HG03520 (cell line): Measurements from ENCODE around the gene KCNH6.
A peak's percentile ranks its signal among the peaks of the same experiment; 100 is the strongest.

Experiments
- ATAC-seq: cut with Tn5 transposase; IDR thresholded peaks from one replicate; pipeline ENCODE4 v1.9.1; 2021; ENCODE audit warnings: mild to moderate bottlenecking, moderate library complexity; ENCODE audit not compliant: unreplicated experiment

KCNH6 gene

DNA sequence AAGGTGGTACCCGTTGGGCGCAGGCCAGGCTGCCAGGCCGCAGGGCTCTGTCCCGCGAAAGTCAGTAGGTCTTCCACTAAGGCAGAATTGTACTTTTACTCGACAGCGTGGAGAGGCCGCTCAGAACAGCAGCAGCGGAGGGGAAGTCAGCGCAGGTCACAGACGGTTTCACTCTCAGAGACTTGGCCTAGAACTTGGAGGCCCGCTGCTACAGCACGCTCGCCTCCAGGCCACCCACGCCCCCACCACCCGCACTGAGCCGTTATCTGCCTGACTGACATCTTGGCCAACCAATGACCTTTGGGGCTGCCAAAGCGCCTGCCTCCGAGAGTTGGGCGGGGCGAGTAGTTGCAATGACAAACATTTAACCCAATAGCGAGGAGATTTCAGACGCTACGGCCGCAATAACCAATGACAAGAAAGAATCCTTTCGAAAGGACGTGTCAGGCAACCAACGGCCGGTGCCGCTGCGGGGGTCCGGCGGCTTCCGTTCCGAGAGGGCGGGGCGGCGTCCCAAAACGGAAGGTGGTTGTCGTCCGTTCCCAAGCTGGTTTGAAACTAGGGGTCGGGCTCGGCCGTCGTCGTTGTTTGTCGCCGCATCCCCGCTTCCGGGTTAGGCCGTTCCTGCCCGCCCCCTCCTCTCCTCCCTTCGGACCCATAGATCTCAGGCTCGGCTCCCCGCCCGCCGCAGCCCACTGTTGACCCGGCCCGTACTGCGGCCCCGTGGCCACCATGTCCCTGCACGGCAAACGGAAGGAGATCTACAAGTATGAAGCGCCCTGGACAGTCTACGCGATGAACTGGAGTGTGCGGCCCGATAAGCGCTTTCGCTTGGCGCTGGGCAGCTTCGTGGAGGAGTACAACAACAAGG is 27.0 kb downstream of the KCNH6 start, which contains the start of gene DCAF7:
Gene DCAF7 (plus strand): TSS at position 532 of the 871 bp plus-strand sequence. CDS start 201 bp downstream, at position 733.
- ATAC-seq: peak; percentile 94

DNA sequence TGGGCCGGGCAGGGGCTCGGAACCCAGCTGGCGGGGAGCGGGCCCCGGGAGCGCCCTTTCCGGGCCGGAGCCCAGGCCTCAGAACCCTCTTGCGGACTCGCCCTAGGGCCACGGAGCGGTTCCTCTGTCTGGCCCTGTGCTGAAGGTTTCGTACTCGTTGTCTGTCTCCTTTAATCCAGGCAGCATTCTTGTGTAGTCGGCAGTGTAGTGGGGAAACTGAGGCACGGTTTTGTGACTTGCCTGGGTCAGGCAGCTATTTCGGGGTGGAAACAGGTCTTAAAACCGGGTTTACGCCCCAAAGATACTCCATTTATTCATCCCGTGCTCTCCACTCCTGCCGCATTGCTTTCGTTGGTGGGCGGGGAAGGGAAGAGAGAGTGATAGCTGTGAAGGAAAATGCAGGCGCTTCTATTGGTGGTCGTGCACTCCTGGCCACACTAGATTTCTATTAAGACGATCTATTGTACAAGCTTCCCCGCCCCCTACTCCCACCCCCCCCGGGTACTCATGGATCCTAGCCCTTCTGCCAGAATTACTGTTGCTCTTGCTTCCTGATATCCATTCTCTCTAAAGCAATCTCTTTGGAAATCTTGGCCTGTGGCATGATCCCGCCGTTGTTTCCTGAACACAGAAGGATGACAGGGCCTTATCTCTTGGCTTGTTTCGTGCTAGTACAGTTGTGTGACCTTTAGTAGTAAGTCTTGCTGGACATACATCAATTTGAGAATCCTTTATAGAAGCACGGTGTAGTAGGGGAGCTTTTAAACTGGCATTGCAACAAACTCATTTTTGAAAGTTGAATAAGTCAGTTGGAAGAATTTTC is 27.9 kb downstream of the KCNH6 start:
- ATAC-seq: no peak

DNA sequence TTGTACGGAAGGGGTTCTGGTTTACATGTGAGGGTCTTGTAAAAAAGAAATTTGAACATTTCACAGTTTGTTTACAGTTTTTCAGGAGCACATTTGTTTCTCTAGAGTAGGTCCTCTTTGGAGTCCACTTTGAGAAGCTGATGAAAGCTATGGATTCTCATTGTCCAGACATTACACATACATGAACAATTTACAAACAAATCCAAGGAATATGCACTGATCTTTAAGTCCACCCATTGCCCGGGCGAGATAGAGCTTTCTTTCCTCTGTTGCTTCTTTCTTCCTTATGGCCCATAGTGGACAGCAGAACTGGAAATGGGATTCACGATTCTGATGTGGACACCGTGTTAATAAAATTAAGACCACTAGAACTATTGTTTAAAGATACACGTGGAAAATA is 29.1 kb downstream of the KCNH6 start:
- ATAC-seq: no peak

DNA sequence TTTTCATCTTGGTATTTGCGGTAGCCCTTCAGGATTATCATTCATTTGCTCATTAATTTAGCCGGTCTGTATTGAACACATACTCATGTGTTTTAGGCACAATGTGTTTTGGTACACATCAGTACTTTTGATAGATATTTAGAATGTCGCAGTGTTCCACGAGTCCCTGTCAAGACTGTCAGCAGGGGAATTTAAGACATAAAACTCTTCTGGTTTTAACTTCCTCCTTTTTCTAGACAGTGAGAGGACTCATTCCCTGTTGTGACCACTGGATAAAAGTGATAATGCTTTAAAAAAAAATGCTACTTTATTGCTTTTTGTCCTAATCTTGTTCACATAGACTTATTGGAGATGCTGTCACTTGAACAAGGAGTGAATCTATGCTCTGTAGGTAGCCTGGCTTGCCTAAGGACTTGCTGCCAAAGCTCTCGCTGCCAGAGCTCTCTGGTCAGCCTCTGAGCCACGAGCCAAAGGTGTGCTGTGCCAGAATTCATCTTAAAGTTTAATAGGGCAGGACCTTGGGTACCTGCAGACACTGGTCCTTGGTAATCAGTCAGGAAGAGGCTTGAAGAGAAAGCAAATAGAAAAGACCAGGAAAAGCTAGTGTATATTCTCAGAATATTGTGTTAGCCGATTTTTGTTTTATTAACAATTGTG is 32.5 kb downstream of the KCNH6 start:
- no peak for ATAC-seq

DNA sequence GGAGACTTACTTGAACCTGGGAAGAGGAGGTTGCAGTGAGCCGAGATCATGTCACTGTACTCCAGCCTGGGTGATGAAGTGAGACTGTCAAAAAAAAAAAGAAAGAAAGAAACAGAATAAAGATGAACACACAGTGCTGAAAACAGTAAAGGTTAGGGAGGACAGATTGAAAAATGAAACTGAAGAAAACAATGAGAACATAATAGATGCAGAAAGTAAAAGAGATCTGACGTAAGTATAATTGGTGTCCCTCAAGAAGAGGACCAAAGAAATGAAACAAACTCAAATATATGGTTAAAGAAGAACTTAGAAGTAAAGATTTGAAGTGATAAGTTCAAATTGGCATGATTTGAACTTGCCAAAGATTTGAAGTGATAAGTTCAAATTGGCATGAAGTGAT is 34.3 kb downstream of the KCNH6 start:
- ATAC-seq: no peak

DNA sequence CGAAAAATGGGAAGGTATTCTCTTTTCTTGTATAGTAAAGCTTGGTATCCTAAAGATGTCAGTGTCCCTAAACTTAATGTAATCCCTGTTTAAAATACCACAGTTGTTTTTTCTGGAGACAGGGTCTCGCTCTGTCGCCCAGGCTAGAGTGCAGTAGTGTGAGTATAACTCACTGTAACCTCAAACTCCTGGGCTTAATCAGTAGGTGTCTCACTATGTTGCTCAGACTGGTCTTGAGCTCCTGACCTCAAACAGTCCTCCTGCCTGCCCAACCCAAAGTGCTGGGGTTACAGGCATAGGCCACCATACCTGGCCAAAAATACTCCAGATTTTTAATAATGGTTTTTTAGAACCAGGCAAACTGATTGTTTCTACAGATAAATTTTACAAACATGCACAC is 35.3 kb downstream of the KCNH6 start:
- ATAC-seq: no peak

DNA sequence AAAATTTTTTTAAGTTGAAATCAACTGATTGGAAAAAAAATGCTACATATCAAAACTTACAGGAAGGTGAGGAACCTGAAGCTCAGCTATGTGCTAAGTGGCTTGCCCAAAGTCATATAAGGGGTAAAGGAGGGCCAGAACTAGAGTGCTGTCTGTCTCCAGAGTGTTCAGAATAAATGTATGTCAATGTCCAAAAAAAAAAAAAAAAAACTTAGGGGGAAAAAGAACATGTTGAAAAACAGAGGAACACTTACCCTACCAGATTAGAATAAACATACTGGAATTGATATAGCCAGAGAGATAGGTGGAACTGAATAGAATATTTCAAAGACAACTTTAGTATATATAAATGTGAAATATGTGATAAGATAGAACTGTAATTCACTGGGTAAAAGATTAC is 38.7 kb downstream of the KCNH6 start:
- ATAC-seq: no peak

DNA sequence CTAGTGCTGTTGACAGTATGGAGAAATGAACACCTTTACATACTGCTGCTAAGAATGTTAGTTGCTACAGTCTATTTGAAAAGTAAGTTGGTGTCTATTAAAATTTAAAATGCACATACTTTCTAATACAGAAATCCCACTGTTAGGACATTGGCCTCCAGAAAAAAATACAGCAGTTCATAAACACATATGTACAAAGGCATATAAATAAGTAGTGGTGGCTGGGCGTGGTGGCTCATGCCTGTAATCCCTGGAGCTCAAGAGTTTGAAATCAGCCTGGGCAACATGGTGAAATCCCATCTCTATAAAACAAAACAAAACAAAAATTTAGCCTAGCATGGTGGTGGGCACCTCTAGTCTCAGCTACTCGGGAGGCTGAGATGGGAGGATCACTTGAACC is 40.2 kb downstream of the KCNH6 start:
- ATAC-seq: no peak

DNA sequence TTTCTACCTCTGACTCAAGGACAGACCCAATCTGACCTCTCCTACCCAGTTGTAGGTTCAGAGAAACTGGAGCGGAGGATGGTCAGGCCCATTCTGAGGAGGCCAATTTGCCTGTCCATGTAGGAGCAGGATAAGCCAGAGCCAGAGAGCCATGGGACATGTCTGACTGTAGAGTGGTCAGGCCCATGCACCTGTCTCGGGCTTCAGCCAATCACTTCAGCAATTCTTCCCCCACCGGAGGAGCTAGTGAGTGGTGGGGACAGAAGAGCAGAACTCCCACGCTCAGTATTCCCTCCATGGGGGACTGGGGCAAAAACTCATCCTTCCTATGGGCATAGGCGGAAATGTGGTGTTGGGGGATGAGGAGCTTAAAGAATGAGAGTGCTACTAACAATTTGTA is 41.4 kb downstream of the KCNH6 start:
- no peak for ATAC-seq

DNA sequence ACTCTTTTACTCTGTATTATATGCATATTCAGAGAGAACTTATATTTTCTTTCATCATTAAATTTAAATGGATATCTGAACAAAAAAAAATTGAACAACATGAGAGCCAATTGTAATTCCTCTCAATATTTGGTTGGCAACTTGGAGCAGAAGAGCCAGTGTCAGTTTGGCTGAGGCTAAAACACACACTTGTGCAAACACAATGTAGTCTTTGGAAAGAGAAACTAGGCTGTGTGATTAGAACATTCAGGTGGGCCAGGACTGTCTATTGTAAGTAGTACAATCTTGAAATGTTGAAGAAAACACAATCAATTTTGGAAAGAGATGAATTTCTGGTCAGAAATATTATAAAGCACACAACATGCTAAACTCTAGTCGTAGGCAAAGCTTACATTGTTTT is 44.1 kb downstream of the KCNH6 start:
- no peak for ATAC-seq

DNA sequence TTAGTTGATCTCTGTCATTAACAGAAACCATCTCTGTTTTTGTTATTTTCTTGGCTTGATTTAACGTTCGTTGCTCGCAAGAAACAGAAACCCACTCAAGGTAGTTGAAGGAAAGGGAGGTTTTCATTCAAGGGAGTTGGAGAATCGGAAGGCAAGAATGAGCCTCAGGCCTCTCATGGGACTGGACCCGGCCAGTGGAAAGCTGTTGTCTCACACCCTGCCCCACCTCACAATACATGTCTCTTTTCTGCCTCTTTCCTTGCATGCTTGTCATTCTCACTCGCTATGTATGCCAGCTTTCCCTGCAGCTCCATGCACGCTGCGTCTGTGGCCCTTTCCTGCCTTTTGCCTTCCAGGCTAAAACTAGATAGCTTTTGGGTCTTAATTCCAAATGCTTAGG is 45.4 kb downstream of the KCNH6 start:
- ATAC-seq: no peak

DNA sequence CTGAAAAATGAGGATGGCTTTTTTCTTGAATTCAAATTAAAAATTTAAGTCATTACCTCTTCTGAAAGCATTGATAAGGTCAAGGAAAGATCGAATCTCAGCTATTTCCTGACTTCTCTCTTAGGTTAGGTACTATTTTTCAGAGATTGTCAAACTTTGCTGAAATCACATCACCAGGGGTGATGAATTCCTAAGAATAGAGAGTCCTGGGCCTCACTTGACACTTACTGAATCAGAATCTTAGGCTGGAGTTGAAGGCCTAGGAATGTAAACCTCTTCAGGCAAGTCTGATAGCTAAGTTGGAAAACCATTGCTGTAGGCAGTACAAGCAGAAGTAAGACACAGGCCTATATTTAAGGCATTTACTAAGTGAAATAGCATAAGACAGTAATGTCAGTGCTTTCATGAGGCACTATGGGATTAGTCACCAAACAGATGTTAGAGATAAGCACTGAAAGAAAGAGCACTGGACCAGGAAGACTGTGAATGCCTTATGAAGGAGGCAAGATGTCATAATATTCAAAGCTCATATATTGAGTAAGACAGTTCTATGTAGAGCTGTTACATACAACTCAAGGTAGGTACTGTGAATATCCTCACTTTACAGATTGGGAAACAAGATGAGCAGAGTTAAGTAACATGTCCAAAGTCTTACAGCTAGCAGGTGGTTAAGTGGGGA is 48.6 kb downstream of the KCNH6 start:
- no peak for ATAC-seq

DNA sequence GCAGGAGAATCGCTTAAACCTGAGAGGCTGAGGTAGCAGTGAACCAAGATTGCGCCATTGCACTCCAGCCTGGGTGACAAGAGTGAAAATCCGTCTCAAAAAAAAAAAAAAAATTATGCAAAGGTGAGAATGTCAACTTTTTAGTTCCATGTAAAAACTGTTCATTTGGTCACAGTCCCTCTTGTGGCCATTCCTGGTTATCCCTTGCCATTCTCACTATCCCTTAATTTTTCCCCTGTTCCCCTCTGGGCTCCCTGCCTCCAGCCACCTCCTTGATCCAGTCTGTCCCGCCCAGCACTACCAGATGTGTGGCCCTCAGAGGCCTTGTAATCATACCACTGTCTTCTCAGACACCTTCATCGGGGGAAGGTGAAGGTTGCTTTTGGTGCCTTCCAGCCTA is 50.5 kb downstream of the KCNH6 start:
- no peak for ATAC-seq

DNA sequence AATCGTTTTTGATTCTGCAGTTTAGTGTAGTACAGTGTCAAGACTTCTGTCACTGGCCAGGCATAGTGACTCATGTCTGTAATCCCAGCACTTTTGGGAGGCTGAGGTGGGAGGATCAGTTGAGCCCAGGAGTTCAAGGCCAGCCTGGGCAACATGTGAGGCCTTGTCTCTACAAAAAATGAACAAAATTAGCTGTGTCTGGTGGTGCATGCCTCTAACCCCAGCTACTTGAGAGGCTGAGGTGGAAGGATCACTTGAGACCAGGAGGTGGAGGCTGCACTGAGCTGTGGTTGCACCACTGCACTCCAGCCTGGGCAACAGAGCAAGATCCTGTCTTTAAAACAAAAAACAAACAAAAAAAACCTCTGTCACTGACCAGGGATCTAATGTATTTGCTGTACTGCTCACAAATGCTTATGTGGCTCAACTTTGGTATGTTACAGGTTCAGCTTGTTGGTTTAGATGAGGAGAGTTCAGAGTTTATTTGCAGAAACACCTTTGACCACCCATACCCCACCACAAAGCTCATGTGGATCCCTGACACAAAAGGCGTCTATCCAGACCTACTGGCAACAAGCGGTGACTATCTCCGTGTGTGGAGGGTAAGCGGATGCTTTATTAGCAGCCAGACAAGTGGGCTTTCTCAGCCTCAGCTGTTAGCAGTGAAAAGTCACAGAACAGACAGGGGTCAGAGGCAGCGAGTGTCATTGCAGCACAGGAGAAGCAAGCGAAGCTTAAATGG is 55.0 kb downstream of the KCNH6 start:
- no peak for ATAC-seq

DNA sequence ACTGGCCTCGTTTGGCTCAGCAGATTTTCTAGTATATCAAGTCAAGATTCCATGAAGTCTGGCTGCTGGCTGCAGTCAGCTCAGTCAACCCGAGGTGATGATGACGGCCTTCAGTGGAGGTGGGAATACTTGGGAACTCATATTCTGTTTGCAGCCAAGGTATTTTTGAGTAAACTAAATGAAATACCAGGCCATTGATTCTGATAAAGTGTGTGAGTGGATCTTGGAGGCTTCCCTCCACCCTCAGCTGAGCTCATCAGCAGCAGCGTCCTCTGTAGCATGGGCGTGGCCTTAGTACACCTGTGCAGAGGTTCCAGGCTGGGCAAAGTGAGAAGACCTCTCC is 55.6 kb downstream of the KCNH6 start:
- ATAC-seq: no peak

DNA sequence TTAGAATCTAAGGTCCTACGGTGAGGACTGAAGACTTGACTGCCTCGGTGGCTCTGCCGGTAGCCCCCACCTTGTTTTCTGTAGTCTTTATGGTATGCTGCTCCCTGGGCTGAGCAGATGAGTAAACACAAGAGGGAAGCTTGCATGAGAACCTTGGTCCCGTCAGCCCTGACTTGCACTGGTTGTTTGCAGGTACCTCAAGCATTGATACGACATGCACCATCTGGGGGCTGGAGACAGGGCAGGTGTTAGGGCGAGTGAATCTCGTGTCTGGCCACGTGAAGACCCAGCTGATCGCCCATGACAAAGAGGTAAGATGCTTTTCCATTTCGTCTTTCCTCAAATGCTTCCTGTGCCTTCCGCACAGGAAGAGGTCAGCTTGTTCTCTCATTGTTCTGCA is 56.5 kb downstream of the KCNH6 start:
- ATAC-seq: no peak

DNA sequence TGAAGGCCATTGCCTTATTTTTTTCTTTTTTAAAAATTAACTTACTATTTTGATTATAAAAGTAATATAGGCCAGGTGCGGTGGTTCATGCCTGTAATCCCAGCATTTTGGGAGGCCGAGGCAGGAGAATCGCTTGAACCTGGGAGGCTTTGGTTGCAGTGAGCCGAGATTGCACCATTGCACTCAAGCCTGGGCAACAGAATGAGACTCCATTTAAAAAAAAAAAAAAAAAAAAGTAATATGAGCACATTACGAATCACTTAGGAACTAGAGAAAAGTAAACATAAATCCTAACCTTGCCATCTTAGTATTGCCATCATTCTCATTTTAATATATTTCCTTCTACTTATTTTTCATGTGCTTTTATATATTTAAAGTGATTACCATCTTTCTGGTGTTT is 64.6 kb downstream of the KCNH6 start:
- ATAC-seq: no peak

DNA sequence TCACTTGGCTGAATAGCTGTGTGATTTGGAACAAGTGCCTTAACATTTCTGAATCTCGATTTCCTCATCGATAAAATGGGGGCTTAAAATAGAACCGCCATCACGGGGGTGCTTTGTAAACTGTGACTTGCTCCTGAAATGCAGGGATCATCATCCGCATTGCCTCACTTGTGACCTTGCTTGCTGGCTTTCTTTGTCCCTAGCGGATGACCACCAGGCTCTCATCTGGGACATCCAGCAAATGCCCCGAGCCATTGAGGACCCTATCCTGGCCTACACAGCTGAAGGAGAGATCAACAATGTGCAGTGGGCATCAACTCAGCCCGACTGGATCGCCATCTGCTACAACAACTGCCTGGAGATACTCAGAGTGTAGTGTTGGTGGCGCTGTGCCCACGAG is 65.6 kb downstream of the KCNH6 start:
- no peak for ATAC-seq

DNA sequence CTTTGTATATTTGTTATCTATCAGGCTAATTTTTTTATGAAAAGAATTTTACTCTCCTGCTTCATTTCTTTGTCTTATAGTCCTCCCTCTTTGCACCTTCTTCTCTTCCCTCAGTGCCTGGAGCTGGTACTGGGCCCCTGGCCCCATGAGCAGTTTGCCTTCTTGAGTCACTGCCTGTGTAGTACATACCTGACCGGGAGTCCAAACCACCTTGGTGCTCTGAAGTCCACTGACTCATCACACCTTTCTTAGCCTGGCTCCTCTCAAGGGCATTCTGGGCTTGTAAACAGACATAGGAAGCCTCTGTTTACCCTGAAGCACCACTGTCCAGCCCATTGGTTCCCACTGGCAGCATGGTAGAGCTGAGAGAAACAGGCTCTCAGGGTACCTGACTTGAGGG is 66.5 kb downstream of the KCNH6 start:
- no peak for ATAC-seq

DNA sequence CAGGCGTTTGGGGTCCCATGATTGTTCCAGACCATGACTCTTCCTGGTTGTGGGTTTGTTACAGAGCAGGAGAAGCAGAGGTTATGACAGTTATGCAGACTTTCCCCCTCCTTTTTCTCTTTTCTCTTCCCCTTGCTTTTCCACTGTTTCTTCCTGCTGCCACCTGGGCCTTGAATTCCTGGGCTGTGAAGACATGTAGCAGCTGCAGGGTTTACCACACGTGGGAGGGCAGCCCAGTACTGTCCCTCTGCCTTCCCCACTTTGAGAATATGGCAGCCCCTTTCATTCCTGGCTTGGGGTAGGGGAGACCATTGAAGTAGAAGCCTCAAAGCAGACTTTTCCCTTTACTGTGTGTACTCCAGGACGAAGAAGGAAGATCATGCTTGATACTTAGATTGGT is 69.6 kb downstream of the KCNH6 start:
- ATAC-seq: no peak
